ENCODE data around the gene SNX24.

DNA sequence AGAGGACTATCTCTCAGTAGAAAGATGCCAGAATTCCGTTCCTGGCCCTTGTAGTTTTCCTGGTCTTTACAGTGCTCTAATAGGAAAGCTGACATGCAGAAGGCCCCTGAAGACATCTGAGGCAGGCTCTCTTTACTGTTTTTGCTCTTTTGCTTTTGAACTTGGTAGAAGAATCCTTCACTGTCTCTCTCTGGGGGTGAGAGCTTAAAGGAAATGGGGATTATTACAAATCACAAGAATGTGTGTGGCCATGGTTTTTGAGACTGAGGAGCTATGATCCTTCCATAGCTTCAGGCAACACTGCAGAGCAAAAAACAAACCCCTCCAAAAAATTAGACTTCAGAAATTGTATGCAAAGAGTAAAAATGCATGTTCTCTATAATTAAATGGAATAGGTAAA lies 102.0 kb downstream of the SNX24 start:
- TF ChIP-seq, protein P1, sequence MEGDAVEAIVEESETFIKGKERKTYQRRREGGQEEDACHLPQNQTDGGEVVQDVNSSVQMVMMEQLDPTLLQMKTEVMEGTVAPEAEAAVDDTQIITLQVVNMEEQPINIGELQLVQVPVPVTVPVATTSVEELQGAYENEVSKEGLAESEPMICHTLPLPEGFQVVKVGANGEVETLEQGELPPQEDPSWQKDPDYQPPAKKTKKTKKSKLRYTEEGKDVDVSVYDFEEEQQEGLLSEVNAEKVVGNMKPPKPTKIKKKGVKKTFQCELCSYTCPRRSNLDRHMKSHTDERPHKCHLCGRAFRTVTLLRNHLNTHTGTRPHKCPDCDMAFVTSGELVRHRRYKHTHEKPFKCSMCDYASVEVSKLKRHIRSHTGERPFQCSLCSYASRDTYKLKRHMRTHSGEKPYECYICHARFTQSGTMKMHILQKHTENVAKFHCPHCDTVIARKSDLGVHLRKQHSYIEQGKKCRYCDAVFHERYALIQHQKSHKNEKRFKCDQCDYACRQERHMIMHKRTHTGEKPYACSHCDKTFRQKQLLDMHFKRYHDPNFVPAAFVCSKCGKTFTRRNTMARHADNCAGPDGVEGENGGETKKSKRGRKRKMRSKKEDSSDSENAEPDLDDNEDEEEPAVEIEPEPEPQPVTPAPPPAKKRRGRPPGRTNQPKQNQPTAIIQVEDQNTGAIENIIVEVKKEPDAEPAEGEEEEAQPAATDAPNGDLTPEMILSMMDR (IDR thresholded peaks at IDR 0.05), result no peak
- TF ChIP-seq POLR2A (IDR thresholded peaks at IDR 0.05), result no peak
